HepG2 (cell line): Measurements from ENCODE around the gene ZNF274. TPM values are rescaled to one million over a fixed set of nuclear protein-coding genes. Genes with fewer than 3 reads are reported as not detected.

ENCODE experiments used
- BRCA1 ChIP-seq: sonication (generic); formaldehyde crosslinking; IDR thresholded peaks from 2 replicates; pipeline ENCODE4 v1.4.0; 2020; ENCODE audit warnings: missing genetic modification reagents
- HCFC1 ChIP-seq: fragments of 150-350 bp; IDR thresholded peaks from 2 replicates; pipeline ENCODE4 v1.6.1; 2014; ENCODE audit warnings: low read depth, low read length
- JUND ChIP-seq: sonication (generic); formaldehyde crosslinking; IDR thresholded peaks from 2 replicates; pipeline ENCODE4 v1.8.0; 2022; ENCODE audit warnings: mild to moderate bottlenecking, missing genetic modification reagents
- KDM1A ChIP-seq: IDR thresholded peaks from 2 replicates; pipeline ENCODE4 v1.6.1; 2016; ENCODE audit warnings: missing compliant biosample characterization
- MEIS1 ChIP-seq: sonication (generic); formaldehyde crosslinking; IDR thresholded peaks from 2 replicates; pipeline ENCODE4 v1.9.0; 2021; ENCODE audit warnings: mild to moderate bottlenecking, missing genetic modification reagents, moderate library complexity, borderline replicate concordance
- PAF1 ChIP-seq: IDR thresholded peaks from 2 replicates; pipeline ENCODE4 v1.6.1; 2016; ENCODE audit warnings: missing genetic modification reagents, missing compliant biosample characterization
- TAF1 ChIP-seq: sonication (generic); formaldehyde crosslinking; IDR thresholded peaks from 2 replicates; pipeline ENCODE4 v1.4.0; 2020; ENCODE audit warnings: missing genetic modification reagents
- TCF12 ChIP-seq, 2 experiments: fragments of 450-650 bp in 1 of 2; sonication (generic) in 1 of 2; formaldehyde crosslinking in 1 of 2; IDR thresholded peaks; 2 replicates each; pipeline versions ENCODE4 v1.6.1 to v1.8.0; 2017 to 2022; ENCODE audit warnings: antibody characterized with exemption in 1 of 2, mild to moderate bottlenecking in 1 of 2, missing genetic modification reagents in 1 of 2, moderate library complexity in 1 of 2
- YEATS2 ChIP-seq: sonication (generic); formaldehyde crosslinking; IDR thresholded peaks from 2 replicates; pipeline ENCODE4 v1.4.0; 2020; ENCODE audit warnings: missing genetic modification reagents, borderline replicate concordance
- ZBTB42 ChIP-seq: sonication (generic); formaldehyde crosslinking; IDR thresholded peaks from 2 replicates; pipeline ENCODE4 v1.5.0; 2020; ENCODE audit warnings: mild to moderate bottlenecking, missing genetic modification reagents
- ZFP37 ChIP-seq: sonication (generic); formaldehyde crosslinking; IDR thresholded peaks from 2 replicates; pipeline ENCODE4 v1.4.0; 2020; ENCODE audit warnings: missing genetic modification reagents, borderline replicate concordance
- ZFY ChIP-seq: sonication (generic); formaldehyde crosslinking; IDR thresholded peaks from 2 replicates; pipeline ENCODE4 v1.4.0; 2020; ENCODE audit warnings: missing genetic modification reagents
- ZKSCAN5 ChIP-seq: sonication (generic); formaldehyde crosslinking; IDR thresholded peaks from 2 replicates; pipeline ENCODE4 v1.5.1; 2020; ENCODE audit warnings: mild to moderate bottlenecking, missing genetic modification reagents
- ZMYM2 ChIP-seq: sonication (generic); formaldehyde crosslinking; IDR thresholded peaks from 2 replicates; pipeline ENCODE4 v1.8.0; 2022; ENCODE audit warnings: mild to moderate bottlenecking, missing genetic modification reagents
- ZNF17 ChIP-seq: sonication (generic); formaldehyde crosslinking; IDR thresholded peaks from 2 replicates; pipeline ENCODE4 v1.5.0; 2020; ENCODE audit warnings: mild to moderate bottlenecking, missing genetic modification reagents
- ZNF225 ChIP-seq: sonication (generic); formaldehyde crosslinking; IDR thresholded peaks from 2 replicates; pipeline ENCODE4 v1.4.0; 2020; ENCODE audit warnings: mild to moderate bottlenecking, missing genetic modification reagents
- ZNF264 ChIP-seq: sonication (generic); formaldehyde crosslinking; IDR thresholded peaks from 2 replicates; pipeline ENCODE4 v1.4.0; 2020; ENCODE audit warnings: missing genetic modification reagents
- ZNF468 ChIP-seq: sonication (generic); formaldehyde crosslinking; IDR thresholded peaks from 2 replicates; pipeline ENCODE4 v1.8.0; 2022; ENCODE audit warnings: mild to moderate bottlenecking, moderate library complexity, missing genetic modification reagents
- ZNF619 ChIP-seq: sonication (generic); formaldehyde crosslinking; IDR thresholded peaks from 2 replicates; pipeline ENCODE4 v1.4.0; 2020; ENCODE audit warnings: mild to moderate bottlenecking, missing genetic modification reagents
- polyA plus RNA-seq, 8 experiments: library from polyadenylated mRNA; depleted of rRNA in 3 of 8; stranded (reverse) in 7 of 8; unstranded in 1 of 8; fragments of >200 nt; fragmentation: Illumina TruSeq in 4 of 8; extraction: Trizol in 4 of 8; gene quantifications; 2 replicates each; pipeline versions ENCODE4 v1.2.1 to v1.2.3, GENCODE V29; 2011 to 2016; ENCODE audit warnings: low read depth in 4 of 8, missing spikeins in 1 of 8, mixed read lengths in 1 of 8; ENCODE audit not compliant: insufficient read depth in 1 of 8
- total RNA-seq, 5 experiments: library from RNA; depleted of rRNA; stranded (reverse); fragments of >200 nt; fragmentation: Illumina TruSeq; extraction: Trizol; gene quantifications; 2 replicates each; pipeline ENCODE4 v1.2.3, GENCODE V29; 2016; ENCODE audit warnings: low read depth in 1 of 5
- TF ChIP-seq, protein P1 (sequence below): sonication (generic); formaldehyde crosslinking; IDR thresholded peaks from 2 replicates; pipeline ENCODE4 v1.4.0; 2020; ENCODE audit warnings: missing genetic modification reagents
- TF ChIP-seq, protein P2 (sequence below): sonication (generic); formaldehyde crosslinking; IDR thresholded peaks from 2 replicates; pipeline ENCODE4 v1.9.0; 2021; ENCODE audit warnings: missing genetic modification reagents, borderline replicate concordance
- TF ChIP-seq, protein P3 (sequence below): fragments of 450-650 bp; IDR thresholded peaks from 2 replicates; pipeline ENCODE4 v1.6.1; 2017; ENCODE audit warnings: mild to moderate bottlenecking

ZNF274 gene
- total and polyA plus RNA-seq, 2 of the 13 experiments (the other 11 are each of a cell fraction or from before 2014, with no cell fraction given) = 16.1 to 23.0 TPM

DNA sequence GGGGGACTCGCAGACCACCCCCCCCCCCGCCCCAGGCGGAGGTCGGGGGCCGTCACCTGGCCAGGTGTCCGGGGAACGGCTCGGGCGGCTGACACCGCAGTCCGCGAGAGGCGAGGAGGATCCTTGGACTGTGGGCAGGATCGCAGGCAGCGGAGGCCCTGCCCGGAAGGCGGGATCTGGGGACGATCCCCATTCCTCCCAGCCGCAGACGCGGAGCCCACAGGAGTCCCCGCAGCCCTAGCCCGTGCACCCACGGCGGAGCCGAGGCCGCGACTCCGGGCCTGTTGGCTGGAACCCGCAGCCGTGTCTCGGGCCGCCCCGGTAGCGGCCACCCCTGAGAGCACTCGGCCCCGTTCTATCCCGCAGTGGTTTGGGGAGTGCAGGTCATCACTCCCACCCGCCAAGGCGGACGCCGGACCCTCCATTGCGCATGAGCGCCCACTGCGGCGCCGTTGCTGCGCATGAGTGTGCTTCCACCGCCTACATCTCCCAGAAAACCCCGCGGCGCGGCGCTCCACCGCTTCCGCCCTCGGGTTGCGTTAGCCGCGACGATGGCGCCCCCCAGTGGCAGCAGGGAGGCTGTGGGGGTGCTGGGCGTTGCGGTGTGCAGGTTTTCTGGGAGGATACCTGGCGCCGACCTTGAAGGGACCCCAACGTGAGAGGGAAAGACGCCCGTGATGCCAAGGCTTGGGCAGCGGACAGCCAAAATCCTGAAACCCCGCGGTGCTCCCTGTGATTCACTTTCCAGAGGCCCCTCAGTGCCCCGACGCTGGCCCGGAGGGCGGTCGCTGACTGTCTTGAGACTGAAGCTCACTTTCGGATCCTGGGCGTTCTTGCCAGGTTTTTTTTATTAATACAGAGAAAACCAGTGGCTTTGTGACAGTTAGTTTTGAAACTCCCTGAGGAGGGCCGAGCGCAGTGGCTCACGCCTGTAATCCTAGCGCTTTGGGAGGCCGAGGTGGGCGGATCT is 27.9 kb upstream of the ZNF274 start (continued):
- TF ChIP-seq YEATS2 (CRISPR knock-in tag) = peak; percentile 76; the same call in 1 of the 2 replicates
- no peak for TF ChIP-seq ZNF17 (CRISPR knock-in tag)
- no peak for TF ChIP-seq ZKSCAN5 (CRISPR knock-in tag)
- peak; percentile 83 for TF ChIP-seq TAF1 (CRISPR knock-in tag)
- TF ChIP-seq JUND (CRISPR knock-in tag) = no peak
- TF ChIP-seq ZNF619 = peak; percentile 91
- peak; percentile 91 for TF ChIP-seq ZFY (CRISPR knock-in tag)
- TF ChIP-seq, protein P1, sequence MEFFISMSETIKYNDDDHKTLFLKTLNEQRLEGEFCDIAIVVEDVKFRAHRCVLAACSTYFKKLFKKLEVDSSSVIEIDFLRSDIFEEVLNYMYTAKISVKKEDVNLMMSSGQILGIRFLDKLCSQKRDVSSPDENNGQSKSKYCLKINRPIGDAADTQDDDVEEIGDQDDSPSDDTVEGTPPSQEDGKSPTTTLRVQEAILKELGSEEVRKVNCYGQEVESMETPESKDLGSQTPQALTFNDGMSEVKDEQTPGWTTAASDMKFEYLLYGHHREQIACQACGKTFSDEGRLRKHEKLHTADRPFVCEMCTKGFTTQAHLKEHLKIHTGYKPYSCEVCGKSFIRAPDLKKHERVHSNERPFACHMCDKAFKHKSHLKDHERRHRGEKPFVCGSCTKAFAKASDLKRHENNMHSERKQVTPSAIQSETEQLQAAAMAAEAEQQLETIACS = peak; percentile 35; the same call in 1 of the 2 replicates
- TF ChIP-seq MEIS1 (CRISPR knock-in tag) = no peak
- TF ChIP-seq ZNF468 (CRISPR knock-in tag) = no peak
- peak; percentile 90 for TF ChIP-seq HCFC1
- TF ChIP-seq ZMYM2 (CRISPR knock-in tag) = no peak
- no peak for TF ChIP-seq ZFP37 (CRISPR knock-in tag)
- TF ChIP-seq PAF1 (CRISPR knock-in tag) = no peak
- 0 out of 2 replicates have a peak, but pooled peaks have one; percentile 13 for TF ChIP-seq ZNF264 (CRISPR knock-in tag)
- TF ChIP-seq TCF12 (IDR thresholded peaks at IDR 0.05) = no peak
- peak; percentile 63; the same call in 1 of the 2 replicates for TF ChIP-seq TCF12 (CRISPR knock-in tag; IDR thresholded peaks at IDR 0.05)
- no peak for TF ChIP-seq ZNF225 (CRISPR knock-in tag)
- TF ChIP-seq, protein P2, sequence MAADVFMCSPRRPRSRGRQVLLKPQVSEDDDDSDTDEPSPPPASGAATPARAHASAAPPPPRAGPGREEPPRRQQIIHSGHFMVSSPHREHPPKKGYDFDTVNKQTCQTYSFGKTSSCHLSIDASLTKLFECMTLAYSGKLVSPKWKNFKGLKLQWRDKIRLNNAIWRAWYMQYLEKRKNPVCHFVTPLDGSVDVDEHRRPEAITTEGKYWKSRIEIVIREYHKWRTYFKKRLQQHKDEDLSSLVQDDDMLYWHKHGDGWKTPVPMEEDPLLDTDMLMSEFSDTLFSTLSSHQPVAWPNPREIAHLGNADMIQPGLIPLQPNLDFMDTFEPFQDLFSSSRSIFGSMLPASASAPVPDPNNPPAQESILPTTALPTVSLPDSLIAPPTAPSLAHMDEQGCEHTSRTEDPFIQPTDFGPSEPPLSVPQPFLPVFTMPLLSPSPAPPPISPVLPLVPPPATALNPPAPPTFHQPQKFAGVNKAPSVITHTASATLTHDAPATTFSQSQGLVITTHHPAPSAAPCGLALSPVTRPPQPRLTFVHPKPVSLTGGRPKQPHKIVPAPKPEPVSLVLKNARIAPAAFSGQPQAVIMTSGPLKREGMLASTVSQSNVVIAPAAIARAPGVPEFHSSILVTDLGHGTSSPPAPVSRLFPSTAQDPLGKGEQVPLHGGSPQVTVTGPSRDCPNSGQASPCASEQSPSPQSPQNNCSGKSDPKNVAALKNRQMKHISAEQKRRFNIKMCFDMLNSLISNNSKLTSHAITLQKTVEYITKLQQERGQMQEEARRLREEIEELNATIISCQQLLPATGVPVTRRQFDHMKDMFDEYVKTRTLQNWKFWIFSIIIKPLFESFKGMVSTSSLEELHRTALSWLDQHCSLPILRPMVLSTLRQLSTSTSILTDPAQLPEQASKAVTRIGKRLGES (CRISPR knock-in tag) = no peak
- TF ChIP-seq, protein P3, sequence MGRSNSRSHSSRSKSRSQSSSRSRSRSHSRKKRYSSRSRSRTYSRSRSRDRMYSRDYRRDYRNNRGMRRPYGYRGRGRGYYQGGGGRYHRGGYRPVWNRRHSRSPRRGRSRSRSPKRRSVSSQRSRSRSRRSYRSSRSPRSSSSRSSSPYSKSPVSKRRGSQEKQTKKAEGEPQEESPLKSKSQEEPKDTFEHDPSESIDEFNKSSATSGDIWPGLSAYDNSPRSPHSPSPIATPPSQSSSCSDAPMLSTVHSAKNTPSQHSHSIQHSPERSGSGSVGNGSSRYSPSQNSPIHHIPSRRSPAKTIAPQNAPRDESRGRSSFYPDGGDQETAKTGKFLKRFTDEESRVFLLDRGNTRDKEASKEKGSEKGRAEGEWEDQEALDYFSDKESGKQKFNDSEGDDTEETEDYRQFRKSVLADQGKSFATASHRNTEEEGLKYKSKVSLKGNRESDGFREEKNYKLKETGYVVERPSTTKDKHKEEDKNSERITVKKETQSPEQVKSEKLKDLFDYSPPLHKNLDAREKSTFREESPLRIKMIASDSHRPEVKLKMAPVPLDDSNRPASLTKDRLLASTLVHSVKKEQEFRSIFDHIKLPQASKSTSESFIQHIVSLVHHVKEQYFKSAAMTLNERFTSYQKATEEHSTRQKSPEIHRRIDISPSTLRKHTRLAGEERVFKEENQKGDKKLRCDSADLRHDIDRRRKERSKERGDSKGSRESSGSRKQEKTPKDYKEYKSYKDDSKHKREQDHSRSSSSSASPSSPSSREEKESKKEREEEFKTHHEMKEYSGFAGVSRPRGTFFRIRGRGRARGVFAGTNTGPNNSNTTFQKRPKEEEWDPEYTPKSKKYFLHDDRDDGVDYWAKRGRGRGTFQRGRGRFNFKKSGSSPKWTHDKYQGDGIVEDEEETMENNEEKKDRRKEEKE = no peak
- TF ChIP-seq KDM1A (CRISPR knock-in tag) = no peak
- no peak for TF ChIP-seq BRCA1 (CRISPR knock-in tag)
- TF ChIP-seq ZBTB42 (CRISPR knock-in tag) = no peak
